Natural killer cell (primary cell): ENCODE measurements around the gene TMPRSS3. TPM values are rescaled to one million over a fixed set of nuclear protein-coding genes. Genes with fewer than 3 reads are reported as not detected.

ENCODE experiments used
- ATAC-seq, 3 donors: fragments of 150-1000 bp in 2 of 3; fragments of 200-7000 bp in 1 of 3; cut with Tn5 transposase; 1 replicate in 1 of 3; 2 replicates in 2 of 3; pipeline ENCODE4 v1.10.0; 2021; ENCODE audit warnings: mild to moderate bottlenecking in 2 of 3, moderate library complexity in 2 of 3
- DNase-seq, 2 donors: peaks; one replicate each; pipeline versions ENCODE4 v3.0.0 to v3.0.0-alpha.2; 2013 to 2021; ENCODE audit warnings: mixed read lengths in 1 of 2
- H3K27ac ChIP-seq: one replicate; pipeline ENCODE4 v1.5.1; 2013; ENCODE audit warnings: mild to moderate bottlenecking, low read length
- H3K27me3 ChIP-seq: one replicate; pipeline ENCODE4 v1.6.1; 2013; ENCODE audit warnings: low read length; ENCODE audit not compliant: control insufficient read depth, insufficient read depth
- H3K36me3 ChIP-seq: one replicate; pipeline ENCODE4 v1.6.1; 2013; ENCODE audit warnings: low read length; ENCODE audit not compliant: control insufficient read depth, insufficient read depth
- H3K4me1 ChIP-seq: one replicate; pipeline ENCODE4 v1.6.1; 2013; ENCODE audit warnings: low read length; ENCODE audit not compliant: control insufficient read depth, insufficient read depth
- H3K4me3 ChIP-seq: one replicate; pipeline ENCODE4 v1.5.1; 2013; ENCODE audit warnings: low read length
- H3K9me3 ChIP-seq: one replicate; pipeline ENCODE4 v1.6.1; 2013; ENCODE audit warnings: low read length; ENCODE audit not compliant: control insufficient read depth, insufficient read depth
- H3K27ac Mint-ChIP-seq, 2 donors: one replicate each; pipeline ENCODE4 v1.8.0; 2022; ENCODE audit warnings: mild to moderate bottlenecking in 2 of 2, mixed read lengths in 2 of 2, moderate library complexity in 1 of 2
- H3K27me3 Mint-ChIP-seq, 2 donors: one replicate each; pipeline ENCODE4 v1.8.0; 2022; ENCODE audit warnings: low read depth in 2 of 2, mixed read lengths in 2 of 2
- H3K36me3 Mint-ChIP-seq: one replicate; pipeline ENCODE4 v1.8.0; 2022; ENCODE audit warnings: mixed read lengths
- H3K4me1 Mint-ChIP-seq, 2 donors: one replicate each; pipeline ENCODE4 v1.8.0; 2022; ENCODE audit warnings: mixed read lengths in 2 of 2
- H3K4me3 Mint-ChIP-seq: one replicate; pipeline ENCODE4 v1.8.0; 2022; ENCODE audit warnings: mild to moderate bottlenecking, moderate library complexity, mixed read lengths
- H3K9me3 Mint-ChIP-seq, 2 donors: one replicate each; pipeline ENCODE4 v1.8.0; 2022; ENCODE audit warnings: mixed read lengths in 2 of 2
- CTCF ChIP-seq: fragments of 200-600 bp; IDR thresholded peaks from one replicate; pipeline ENCODE4 v1.8.0; 2022; ENCODE audit warnings: antibody characterized with exemption
- WGBS: methylation state at CpG from one replicate; pipeline ENCODE4 v1.1.7; 2013; ENCODE audit warnings: missing lambda C conversion rate; ENCODE audit not compliant: insufficient coverage; 5-methylcytosine and 5-hydroxymethylcytosine counted together
- intact Hi-C: fragments of 100-400 bp; cut with micrococcal nuclease; formaldehyde crosslinking; loops from one replicate; pipeline ENCODE4 v1.14.2; 2022
- total RNA-seq, 4 donors: library from RNA; stranded (reverse); fragments of 120-200 nt in 1 of 4; gene quantifications; one replicate each; pipeline versions ENCODE4 v1.2.3 to v1.2.4, GENCODE V29; 2013 to 2022

TMPRSS3 gene
- total RNA-seq, 3 donors from 2014 or later (not counting 1 experiment from before 2014, with no cell fraction given), result 0.25 TPM; not detected in 2

GRCh38 chr21:42336054-42336453 is 59.8 kb downstream of the TMPRSS3 start:
- H3K4me1 ChIP-seq, result peaks cover 8% of the 10 kb centered on the region
- intact Hi-C loops, result loop anchor here (10.0 kb wide), 1 partner anchor 189 kb away; no protein-coding TSS in a partner anchor

GRCh38 chr21:42332557-42333317 is 63.1 kb downstream of the TMPRSS3 start:
- Histone ChIP-seq H3K36me3 (no peaks in the 10 kb centered on the region), H3K27ac (no peak overlapping the region), H3K27me3 (peaks cover 6% of the 10 kb centered on the region), H3K4me1 (peaks cover under 1% of the 10 kb centered on the region), H3K4me3 (no peak overlapping the region), H3K9me3 (no peaks in the 10 kb centered on the region)
- Mint-ChIP-seq H3K4me1 (peaks cover 3 to 4% of the 10 kb centered on the region in 2 donors), H3K9me3 (peaks cover 0 to 7% of the 10 kb centered on the region in 2 donors), H3K27ac (no peak overlapping the region), H3K36me3 (peaks cover 15% of the 10 kb centered on the region), H3K27me3 (peaks cover 32 to 67% of the 10 kb centered on the region in 2 donors), H3K4me3 (no peak overlapping the region)
- intact Hi-C loops, result loop anchor here (10.0 kb wide), 1 partner anchor 192 kb away; no protein-coding TSS in a partner anchor
- no peak for TF ChIP-seq CTCF
- DNase-seq (no peak), ATAC-seq (no peak)
- WGBS, result 80% methylated on average over 5 of the region's 5 CpGs

More at GRCh38 chr21:42336054-42336453, 59.8 kb downstream of the TMPRSS3 start:
- Mint-ChIP-seq H3K9me3 (peaks cover 0 to 6% of the 10 kb centered on the region in 2 donors), H3K36me3 (peaks cover 10% of the 10 kb centered on the region), H3K27ac (no peak overlapping the region), H3K27me3 (peaks cover 25 to 74% of the 10 kb centered on the region in 2 donors), H3K4me3 (no peak overlapping the region), H3K4me1 (peaks cover 6 to 8% of the 10 kb centered on the region in 2 donors)
- H3K9me3 ChIP-seq, result no peaks in the 10 kb centered on the region
- DNase-seq (no peak), ATAC-seq (no peak)
- TF ChIP-seq CTCF, result no peak
- H3K36me3 ChIP-seq, result no peaks in the 10 kb centered on the region
- WGBS, result 66% methylated on average over 10 of the region's 10 CpGs
- H3K27ac ChIP-seq, result no peak overlapping the region
- no peak overlapping the region for H3K4me3 ChIP-seq
- H3K27me3 ChIP-seq, result peaks cover 6% of the 10 kb centered on the region

- intact Hi-C loops, result loop anchor here (10.0 kb wide), 1 partner anchor 193 kb away; no protein-coding TSS in a partner anchor
- H3K36me3 Mint-ChIP-seq, result peaks cover 15% of the 10 kb centered on the region
Measured at GRCh38 chr21:42331660-42332059, 64.2 kb downstream of the TMPRSS3 start.

More at GRCh38 chr21:42331660-42332059, 64.2 kb downstream of the TMPRSS3 start:
- Histone ChIP-seq H3K9me3 (no peaks in the 10 kb centered on the region), H3K4me1 (no peaks in the 10 kb centered on the region), H3K27ac (no peak overlapping the region), H3K4me3 (no peak overlapping the region), H3K27me3 (no peaks in the 10 kb centered on the region), H3K36me3 (no peaks in the 10 kb centered on the region)
- DNase-seq (no peak), ATAC-seq (no peak)
- Mint-ChIP-seq H3K4me3 (no peak overlapping the region), H3K4me1 (no peaks in the 10 kb centered on the region), H3K27me3 (peaks cover 25 to 60% of the 10 kb centered on the region in 2 donors), H3K9me3 (peaks cover 0 to 7% of the 10 kb centered on the region in 2 donors), H3K27ac (no peak overlapping the region)
- no peak for TF ChIP-seq CTCF
